NCI-H1694 (cell line): Measurements from ENCODE around the gene LCP2.
"Not testable (repeated sequence)": the region's sequence is repeated elsewhere in the genome, so short reads cannot be mapped to it uniquely, and the experiment has no call there.

Experiments
- DNase-seq: peaks from one replicate; lab custom pipeline; 2025; lab: John Stamatoyannopoulos, UW

Gene LCP2

GRCh38 chr5:170273968-170274710, 23.4 kb downstream of the LCP2 start:
- DNase-seq = peak; percentile 46

DNA sequence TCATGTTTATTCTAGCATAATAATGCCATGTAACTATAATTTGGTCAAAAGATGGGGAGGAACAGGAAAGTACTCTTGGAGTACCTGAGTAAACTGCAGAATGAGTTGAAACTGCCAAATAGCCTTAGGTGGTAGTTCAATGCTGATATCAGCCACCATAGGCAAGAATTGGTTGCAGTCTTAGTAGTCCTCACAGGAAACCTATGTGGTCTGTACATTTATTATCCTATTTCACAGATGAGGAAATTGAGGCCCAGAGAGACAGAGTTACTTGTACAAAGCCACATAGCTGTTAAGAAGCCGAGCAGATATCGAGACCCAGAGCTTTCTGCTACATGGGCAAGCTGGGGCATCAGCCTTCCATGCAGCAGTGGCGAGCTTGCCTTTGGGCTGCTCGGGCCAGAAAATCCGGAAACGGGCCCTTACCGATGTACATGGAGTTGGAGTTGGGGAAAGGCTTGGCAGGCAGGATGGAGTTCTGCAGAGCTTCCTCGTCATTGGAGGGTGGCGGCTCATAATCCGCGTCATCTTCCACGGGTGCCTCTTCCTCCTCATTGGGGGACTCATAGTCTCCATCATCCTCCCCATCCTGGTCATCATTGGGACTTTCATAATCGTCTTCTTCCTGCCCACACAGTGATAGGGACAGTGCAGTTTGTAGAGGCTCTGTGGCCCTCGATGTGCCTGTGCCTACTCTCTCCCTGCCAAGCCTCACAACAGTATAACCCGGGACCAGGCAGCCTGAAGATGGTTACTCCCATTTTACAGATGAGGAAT, 27.1 kb downstream of the LCP2 start:
- DNase-seq = no peak

GRCh38 chr5:170269579-170269978, 28.0 kb downstream of the LCP2 start:
- DNase-seq = no peak

DNA sequence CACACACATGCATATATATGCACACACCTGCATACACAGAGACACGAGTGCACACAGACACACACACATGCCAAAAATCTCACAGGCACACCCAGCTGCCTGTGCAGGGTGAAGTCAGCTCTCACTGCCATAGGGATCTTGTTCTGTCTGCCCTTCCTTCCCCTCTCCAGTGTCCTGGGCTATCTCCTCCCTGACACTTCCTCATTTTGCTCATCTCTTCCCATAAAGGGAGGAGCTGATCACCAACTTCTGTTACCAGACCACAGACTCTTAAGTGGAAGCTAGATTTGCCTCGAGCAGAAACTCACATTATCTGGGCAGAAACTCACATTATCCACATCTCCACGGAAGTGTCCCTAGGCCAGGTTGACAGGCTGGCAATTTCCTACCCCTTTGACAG, 28.7 kb downstream of the LCP2 start:
- DNase-seq = no peak

DNA sequence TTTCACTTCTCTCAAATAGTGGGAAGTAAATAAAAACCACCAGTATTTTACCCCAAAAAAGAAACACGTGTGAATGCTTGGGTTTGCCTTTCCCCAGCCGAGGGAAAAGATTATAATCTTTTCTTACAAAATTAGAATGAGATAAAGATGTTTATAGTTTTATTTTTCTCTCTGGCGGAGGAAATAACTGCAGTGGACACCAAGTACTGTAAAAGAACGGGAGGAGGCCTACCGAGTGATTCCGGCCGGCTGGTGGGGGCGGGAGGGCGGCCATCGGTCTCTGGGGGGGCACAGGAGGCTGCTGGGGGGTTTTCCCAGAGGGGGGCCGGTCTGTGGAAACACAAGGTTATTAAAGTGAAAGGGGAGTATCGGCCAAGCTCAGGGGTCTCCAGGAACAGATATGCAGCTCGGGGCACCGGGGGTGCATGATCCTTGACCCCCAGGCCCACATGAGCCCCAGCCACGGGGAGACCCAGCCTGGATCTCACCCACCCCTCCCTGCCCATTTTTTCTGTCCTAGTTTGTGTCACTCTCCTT, 29.4 kb downstream of the LCP2 start:
- DNase-seq = no peak

DNA sequence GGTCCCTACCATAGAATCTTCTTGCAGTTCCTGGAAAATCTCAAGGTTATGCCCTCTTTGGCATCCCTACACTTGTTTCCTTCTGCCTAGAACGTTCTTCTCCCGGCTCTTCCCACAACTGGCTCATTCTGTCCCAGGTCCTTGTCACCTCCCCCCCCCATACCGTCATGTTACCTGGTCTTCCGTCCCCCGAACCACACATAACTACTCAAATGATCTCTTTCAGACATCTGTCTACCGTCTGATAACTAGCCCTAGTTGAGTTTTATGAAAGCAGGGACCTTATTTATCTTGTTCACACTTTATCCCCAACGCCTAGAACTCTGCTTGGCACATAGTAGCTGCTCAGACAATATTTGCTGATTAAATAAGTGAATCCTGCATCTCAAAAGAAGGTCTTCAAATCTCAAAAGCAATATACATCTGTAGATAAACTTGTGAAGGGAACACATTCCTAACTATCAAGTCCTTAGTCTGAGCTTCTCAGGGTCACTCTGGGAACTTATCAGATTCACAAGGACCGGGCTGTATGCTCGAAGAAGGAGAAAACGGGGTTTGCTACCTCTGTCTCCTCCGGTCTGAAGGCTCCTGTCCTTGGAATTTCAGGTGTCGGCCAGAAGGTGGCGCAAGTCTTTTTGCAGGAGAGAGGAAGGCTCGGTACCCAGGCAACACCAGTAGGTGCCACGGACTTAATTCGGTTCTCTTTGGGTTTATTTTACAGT, 30.0 kb downstream of the LCP2 start:
- DNase-seq = peak; percentile 20

DNA sequence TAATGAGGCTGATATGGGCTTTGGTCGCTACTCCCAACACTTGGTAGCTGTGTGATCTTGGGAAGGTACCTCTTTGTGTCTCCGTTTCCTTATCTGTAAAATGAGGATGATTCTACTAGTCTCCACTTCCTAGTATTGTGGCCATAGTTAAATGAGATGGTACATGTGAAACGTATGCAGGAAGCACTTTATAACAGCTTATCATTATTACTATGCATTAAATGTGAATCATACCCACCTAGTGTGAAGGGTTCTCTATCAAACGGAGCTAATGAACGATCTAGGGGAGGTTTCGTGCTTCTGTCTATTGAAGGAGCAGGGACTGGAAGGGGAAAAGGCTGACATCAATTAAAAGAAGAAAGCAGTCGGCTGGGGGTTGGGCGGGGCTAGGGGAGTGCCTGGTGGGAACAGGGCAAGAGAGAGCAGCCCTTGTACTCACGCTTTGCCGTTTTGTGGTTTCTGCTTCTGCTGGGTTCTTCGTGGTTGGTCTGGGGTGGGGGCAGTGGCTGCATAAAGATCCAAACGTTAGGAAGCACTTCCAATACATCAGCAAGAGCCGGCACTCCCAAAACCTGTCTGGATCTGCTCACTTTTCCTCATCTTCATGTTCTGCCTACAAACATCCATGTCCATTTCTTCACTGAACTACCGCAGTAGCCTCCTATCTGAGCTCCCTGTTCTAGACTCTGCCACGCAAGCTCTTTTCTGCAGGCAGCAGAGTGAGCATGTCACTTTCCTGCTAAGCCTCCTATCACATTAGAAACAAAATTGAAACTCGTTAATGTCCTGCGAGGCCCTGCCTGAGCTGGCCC, 30.8 kb downstream of the LCP2 start:
- no peak for DNase-seq

- DNase-seq = no peak
Observed at GRCh38 chr5:170265522-170265921, 32.1 kb downstream of the LCP2 start.

DNA sequence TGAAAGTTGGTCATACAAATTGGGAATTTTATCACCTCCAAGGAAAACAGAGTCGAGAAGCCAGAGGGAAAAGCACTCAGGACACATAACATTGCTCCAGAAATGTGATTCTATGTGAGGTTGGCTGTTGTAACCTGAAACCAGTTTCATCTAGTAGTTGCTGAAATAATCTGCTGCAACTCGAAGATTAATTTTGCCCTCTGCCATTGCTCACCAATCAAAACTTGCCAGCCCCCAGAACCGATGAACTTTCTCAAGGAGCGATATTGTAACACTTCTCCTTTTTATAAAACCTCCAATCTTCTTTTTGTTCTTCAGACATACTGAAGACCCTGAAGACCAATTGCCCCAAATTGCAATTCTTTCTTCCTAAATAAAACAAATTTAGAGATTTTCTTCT, 33.7 kb downstream of the LCP2 start:
- DNase-seq = no peak

DNA sequence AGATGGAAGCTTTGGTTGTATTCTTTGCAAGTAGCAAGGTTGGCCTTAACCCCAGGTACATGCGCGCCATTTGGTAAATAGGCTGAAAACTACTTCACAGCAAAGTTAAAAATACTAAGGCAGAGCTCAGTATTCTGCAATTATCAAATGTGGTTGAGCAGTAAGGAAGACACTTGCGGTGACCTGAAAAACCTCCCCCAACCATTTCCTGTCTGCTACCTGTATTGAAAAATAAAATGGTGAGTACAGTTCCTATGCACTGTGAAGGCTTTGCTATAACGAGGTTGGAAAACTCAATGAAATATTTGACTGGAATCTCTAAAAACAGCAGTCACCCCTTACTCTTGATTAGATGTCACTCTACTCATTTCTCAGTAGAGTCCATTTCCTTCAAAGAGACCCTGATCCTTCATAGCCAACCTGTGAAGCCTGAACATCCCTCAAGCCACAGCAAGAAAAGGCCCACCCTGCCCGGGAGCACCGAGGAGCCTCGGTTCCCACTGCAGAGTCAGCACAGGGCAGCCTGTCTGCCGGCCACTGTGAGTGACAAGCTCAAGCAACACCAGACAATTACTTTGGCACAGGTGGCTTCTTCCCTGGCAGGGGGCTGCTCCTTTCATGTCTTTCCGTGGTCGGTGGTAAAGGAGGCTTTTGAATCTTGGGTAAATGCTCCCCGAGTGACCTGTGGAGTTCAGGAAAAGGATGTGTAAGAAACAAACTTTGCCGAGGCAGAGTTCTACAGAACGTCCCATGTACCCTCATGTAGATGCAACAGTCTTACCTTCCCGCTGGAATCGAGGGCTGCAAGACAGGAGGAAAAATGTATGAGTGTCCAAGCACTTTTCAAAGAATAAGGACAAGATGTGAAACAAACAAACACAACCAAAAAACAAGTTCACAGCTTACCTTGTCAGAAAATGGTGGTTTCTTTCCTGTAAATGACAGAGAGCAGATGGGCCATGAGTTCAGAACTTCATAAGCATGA, 35.2 kb downstream of the LCP2 start:
- no peak for DNase-seq

DNA sequence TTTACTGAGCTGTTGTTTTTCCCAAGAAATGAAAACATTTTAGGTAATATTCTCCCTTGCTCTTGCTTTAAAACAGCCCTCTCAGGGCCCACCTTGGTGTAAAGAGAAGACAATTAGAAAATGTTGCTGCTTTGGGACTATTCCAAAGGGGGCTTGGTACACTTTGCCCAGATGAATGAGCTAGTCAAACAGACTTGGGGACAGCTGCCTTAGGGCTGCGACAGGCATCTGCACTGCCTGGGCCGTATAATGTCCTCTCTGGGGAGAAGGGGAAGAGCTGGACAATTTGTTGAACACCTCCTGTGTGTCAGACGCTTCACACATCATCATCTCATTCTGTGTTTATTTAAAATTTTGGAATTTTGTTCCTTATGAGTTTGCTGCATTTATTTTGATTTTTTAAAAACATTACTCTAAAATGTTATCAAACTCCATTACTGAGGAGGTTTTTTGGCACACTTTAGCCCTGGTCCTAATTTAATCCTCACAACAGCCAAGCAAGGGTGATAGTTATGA, 36.0 kb downstream of the LCP2 start:
- DNase-seq = no peak

GRCh38 chr5:170257370-170257769, 40.2 kb downstream of the LCP2 start:
- DNase-seq = no peak

- DNase-seq = no peak
Observed at GRCh38 chr5:170256571-170256970, 41.0 kb downstream of the LCP2 start.

- DNase-seq = no peak
Observed at GRCh38 chr5:170254056-170254455, 43.5 kb downstream of the LCP2 start.

- no peak for DNase-seq
Observed at GRCh38 chr5:170252720-170253350, 44.7 kb downstream of the LCP2 start.

- DNase-seq = no peak
Observed at GRCh38 chr5:170252109-170252508, 45.5 kb downstream of the LCP2 start.

GRCh38 chr5:170251462-170251861, 46.1 kb downstream of the LCP2 start:
- DNase-seq = no peak

GRCh38 chr5:170250810-170251317, 46.7 kb downstream of the LCP2 start:
- no peak for DNase-seq

DNA sequence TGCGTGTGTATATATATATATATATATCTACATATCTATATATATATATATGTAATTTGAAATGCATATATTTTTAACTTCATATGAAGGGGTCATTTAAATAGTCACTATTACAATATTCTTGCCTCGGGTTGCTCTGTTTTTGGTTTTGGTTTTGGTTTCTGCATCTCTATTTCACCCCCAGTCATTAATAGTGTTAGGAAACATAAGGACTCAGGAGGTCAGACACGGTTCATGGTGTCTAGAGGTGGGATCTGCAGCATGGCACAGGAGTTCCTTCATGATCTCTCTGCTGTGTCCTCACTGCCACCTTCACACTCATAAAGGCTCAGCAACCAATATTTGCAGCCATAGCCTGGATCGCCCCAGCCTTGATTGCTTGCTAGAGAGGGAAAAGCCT, 48.2 kb downstream of the LCP2 start:
- DNase-seq = no peak

DNA sequence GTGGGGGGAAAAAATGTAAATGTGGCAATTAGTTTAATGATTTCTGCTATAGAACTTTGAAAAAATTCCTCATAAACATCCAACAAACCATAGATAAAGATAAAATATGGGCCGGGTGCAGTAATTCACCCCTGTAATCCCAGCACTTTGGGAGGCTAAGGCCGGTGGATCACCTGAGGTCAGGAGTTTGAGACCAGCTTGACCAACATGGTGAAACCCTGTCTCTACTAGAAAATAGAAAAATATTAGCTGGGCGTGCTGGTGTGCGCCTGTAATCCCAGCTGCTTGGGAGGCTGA, 48.7 kb downstream of the LCP2 start:
- DNase-seq = not testable (repeated sequence)
